ENCODE measurements around the gene AFAP1L2.
A peak's percentile ranks its signal among the peaks of the same experiment; 100 is the strongest.

Gene AFAP1L2

DNA sequence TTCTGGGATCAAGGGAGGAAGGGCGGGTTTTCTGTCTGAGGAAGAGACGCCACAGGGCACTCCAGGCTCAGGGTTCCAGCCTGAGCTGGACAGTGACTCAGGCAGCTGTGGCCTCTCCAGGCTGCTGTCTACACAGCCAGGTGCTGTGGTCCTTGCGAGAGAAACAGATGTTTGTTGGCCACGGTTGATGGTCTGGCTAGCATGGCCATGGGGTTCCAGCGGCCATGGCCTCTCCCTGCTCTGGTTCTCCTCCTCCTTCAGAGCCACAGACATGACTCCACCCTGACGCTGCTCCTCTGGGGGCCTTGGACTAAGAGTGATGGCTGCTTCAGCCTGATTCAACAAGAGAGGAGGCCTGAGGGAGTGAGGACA lies 75.9 kb downstream of the AFAP1L2 start:
- no peaks in the 10 kb centered on the region for H3K27me3 Mint-ChIP-seq (ENCODE audit: low read depth)
- peaks cover 52% of the 10 kb centered on the region for H3K4me1 Mint-ChIP-seq
- H3K9me3 Mint-ChIP-seq = no peaks in the 10 kb centered on the region
- no peak overlapping the region for H3K4me3 Mint-ChIP-seq
- H3K27ac Mint-ChIP-seq = peak overlapping the region in 2 of 3 experiments; percentile 54 to 98
- no peak for TF ChIP-seq CTCF (IDR thresholded peaks at IDR 0.05; ENCODE audit: unreplicated experiment in 3 of 3)
- no peaks in the 10 kb centered on the region for H3K36me3 Mint-ChIP-seq (ENCODE audit: low read depth)

DNA sequence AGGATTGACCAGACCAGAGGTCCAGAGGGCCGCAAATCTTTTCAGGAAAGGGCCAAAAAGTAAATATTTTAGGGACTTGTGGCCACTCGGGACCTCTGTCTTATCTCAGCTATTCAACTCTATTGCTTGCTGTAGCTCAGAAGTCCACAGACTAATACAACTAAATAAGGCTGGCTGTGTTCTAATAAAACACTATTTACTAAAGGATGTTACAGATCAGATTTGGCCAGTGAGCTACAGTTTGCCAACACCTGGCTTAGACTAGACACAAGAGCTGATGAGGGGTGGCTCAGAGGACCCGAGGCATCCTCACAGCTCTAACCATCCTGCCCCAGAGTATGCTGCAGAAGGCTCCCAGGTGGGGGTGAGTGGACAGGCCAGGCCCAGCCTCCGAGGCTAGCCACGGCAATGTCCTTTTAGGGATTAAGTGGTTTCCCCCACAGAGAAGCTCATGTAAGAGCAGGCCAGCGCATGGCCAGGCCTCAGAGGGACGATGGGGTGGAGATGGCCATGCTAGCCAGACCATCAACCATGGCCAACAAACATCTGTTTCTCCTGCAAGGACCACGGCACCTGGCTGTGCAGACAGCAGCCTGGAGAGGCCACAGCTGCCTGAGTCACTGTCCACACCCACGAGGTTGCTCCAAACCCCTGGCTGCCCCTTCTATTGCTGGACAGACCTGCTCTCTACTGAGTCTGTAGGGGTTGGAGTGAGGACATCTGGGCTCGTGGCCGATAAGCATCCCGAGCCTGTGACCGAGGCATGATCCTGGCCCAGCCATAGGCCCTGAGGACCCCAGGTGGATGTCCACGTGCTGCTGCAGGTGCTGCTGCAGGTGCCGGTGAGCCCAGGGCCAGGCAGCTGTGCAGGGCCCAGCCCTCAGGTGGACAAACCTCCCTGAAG lies 76.5 kb downstream of the AFAP1L2 start:
- Mint-ChIP-seq H3K36me3 (ENCODE audit: low read depth) (peaks cover 4% of the 10 kb centered on the region), H3K27me3 (ENCODE audit: low read depth) (no peaks in the 10 kb centered on the region), H3K9me3 (no peaks in the 10 kb centered on the region), H3K4me3 (no peak overlapping the region), H3K4me1 (peaks cover 49% of the 10 kb centered on the region), H3K27ac (peak overlapping the region in 2 of 3 experiments; percentile 82 to 83)
- no peak for TF ChIP-seq CTCF (IDR thresholded peaks at IDR 0.05; ENCODE audit: unreplicated experiment in 3 of 3)

- Mint-ChIP-seq H3K4me3 (no peak overlapping the region), H3K27me3 (ENCODE audit: low read depth) (no peaks in the 10 kb centered on the region), H3K36me3 (ENCODE audit: low read depth) (peaks cover 14% of the 10 kb centered on the region), H3K4me1 (peaks cover 45% of the 10 kb centered on the region), H3K9me3 (no peaks in the 10 kb centered on the region), H3K27ac (peak overlapping the region in 1 of 3 experiments; percentile 83)
- TF ChIP-seq CTCF (IDR thresholded peaks at IDR 0.05; ENCODE audit: unreplicated experiment in 3 of 3) = no peak
Measured at GRCh38 chr10:114326795-114327194, 77.5 kb downstream of the AFAP1L2 start.

DNA sequence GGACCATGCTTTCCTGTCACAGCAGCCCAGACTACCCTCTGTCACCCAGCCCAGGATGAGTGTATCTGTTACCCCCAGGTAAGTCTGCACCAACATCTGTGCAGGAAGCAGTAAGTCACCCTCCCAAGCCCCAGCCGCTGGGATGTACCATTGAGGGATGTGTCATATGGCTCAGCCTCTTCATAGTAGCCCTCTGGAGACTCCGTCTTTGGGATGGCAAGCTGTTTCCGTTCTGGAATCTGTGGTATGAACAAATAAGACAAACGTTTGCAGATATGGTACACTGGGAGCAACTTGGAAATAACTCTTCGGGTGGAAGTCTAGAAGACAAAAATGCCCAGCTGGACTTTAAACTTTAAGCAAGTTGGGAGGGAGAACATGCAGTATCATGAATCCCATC lies 81.3 kb downstream of the AFAP1L2 start:
- H3K4me1 Mint-ChIP-seq = peaks cover 19% of the 10 kb centered on the region
- H3K36me3 Mint-ChIP-seq (ENCODE audit: low read depth) = peaks cover 28% of the 10 kb centered on the region
- no peaks in the 10 kb centered on the region for H3K9me3 Mint-ChIP-seq
- H3K27me3 Mint-ChIP-seq (ENCODE audit: low read depth) = no peaks in the 10 kb centered on the region
- H3K4me3 Mint-ChIP-seq = no peak overlapping the region
- no peak for TF ChIP-seq CTCF (IDR thresholded peaks at IDR 0.05; ENCODE audit: unreplicated experiment in 3 of 3)
- peak overlapping the region in 1 of 3 experiments; percentile 40 for H3K27ac Mint-ChIP-seq

DNA sequence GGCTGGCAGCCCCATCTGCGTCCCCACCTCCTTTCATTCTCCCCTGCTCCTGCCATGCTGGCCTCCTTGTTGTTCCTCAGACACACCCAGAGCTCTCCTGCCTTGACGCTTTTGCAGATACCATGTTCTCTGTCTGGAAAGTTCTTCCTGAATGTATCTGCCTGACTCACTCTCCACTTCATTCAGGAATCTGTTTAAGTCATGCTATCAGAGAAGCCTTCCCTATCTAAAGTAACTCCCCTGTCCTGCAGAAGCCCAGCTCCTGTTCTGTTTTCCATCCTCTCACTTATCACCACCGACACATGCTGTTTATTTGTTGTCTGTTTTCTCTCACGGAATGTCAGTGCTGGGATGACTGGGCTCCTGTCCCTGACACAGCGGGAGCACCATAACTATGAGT lies 82.0 kb downstream of the AFAP1L2 start:
- TF ChIP-seq CTCF (IDR thresholded peaks at IDR 0.05; ENCODE audit: unreplicated experiment in 3 of 3) = no peak

More for the DNA sequence above, 82.0 kb downstream of the AFAP1L2 start:
- Mint-ChIP-seq H3K36me3 (ENCODE audit: low read depth) (peaks cover 28% of the 10 kb centered on the region), H3K27me3 (ENCODE audit: low read depth) (no peaks in the 10 kb centered on the region), H3K4me1 (peaks cover 15% of the 10 kb centered on the region), H3K9me3 (no peaks in the 10 kb centered on the region), H3K27ac (no peak overlapping the region), H3K4me3 (no peak overlapping the region)

Measured in nephron (organoid).